Trophoblast cell (in vitro differentiated cells and primary cell): ENCODE results near the gene ZC3H10.

Experiments used
- DNase-seq, 2 donors: peaks; one replicate each; pipeline ENCODE4 v3.0.0-alpha.2; 2016
- H2AFZ ChIP-seq: 2 replicates; pipeline ENCODE4 v1.6.1; 2013; ENCODE audit warnings: low read length, moderate library complexity, mild to moderate bottlenecking; ENCODE audit not compliant: insufficient read depth, poor library complexity
- H2AK5ac ChIP-seq: 2 replicates; pipeline ENCODE4 v1.6.1; 2013; ENCODE audit warnings: mild to moderate bottlenecking, low read length
- H2BK120ac ChIP-seq: 2 replicates; pipeline ENCODE4 v1.6.1; 2013; ENCODE audit warnings: low read length, mild to moderate bottlenecking, moderate library complexity; ENCODE audit not compliant: insufficient read depth, poor library complexity
- H2BK12ac ChIP-seq: 2 replicates; pipeline ENCODE4 v1.6.1; 2013; ENCODE audit warnings: mild to moderate bottlenecking, low read length, moderate library complexity
- H2BK5ac ChIP-seq: 2 replicates; pipeline ENCODE4 v1.6.1; 2013; ENCODE audit warnings: low read length, low read depth, moderate library complexity, mild to moderate bottlenecking; ENCODE audit not compliant: poor library complexity
- H3K14ac ChIP-seq: 2 replicates; pipeline ENCODE4 v1.6.1; 2013; ENCODE audit warnings: mild to moderate bottlenecking, low read length
- H3K18ac ChIP-seq: 2 replicates; pipeline ENCODE4 v1.6.1; 2013; ENCODE audit warnings: mild to moderate bottlenecking, low read length
- H3K23ac ChIP-seq: 2 replicates; pipeline ENCODE4 v1.6.1; 2013; ENCODE audit warnings: low read length
- H3K27ac ChIP-seq: 2 replicates; pipeline ENCODE4 v1.5.1; 2013; ENCODE audit warnings: low read depth, mild to moderate bottlenecking, inconsistent platforms, low read length, moderate library complexity
- H3K27me3 ChIP-seq: 2 replicates; pipeline ENCODE4 v1.6.1; 2013; ENCODE audit warnings: inconsistent platforms, mild to moderate bottlenecking, low read length, moderate library complexity; ENCODE audit not compliant: insufficient read depth
- H3K36me3 ChIP-seq, 2 experiments: 1 replicate in 1 of 2; 2 replicates in 1 of 2; pipeline ENCODE4 v1.6.1; 2013; ENCODE audit warnings: low read length in 2 of 2, mild to moderate bottlenecking in 2 of 2, moderate library complexity in 1 of 2; ENCODE audit not compliant: insufficient read depth in 2 of 2, control insufficient read depth in 1 of 2
- H3K4ac ChIP-seq: 2 replicates; pipeline ENCODE4 v1.6.1; 2013; ENCODE audit warnings: low read depth, mild to moderate bottlenecking, low read length, moderate library complexity
- H3K4me1 ChIP-seq, 2 experiments: 1 replicate in 1 of 2; 2 replicates in 1 of 2; pipeline ENCODE4 v1.6.1; 2013; ENCODE audit warnings: low read length in 2 of 2, mild to moderate bottlenecking in 2 of 2, moderate library complexity in 1 of 2; ENCODE audit not compliant: insufficient read depth in 2 of 2, control insufficient read depth in 1 of 2
- H3K4me2 ChIP-seq: 2 replicates; pipeline ENCODE4 v1.6.1; 2013; ENCODE audit warnings: inconsistent platforms, mild to moderate bottlenecking, low read length, moderate library complexity
- H3K4me3 ChIP-seq: 2 replicates; pipeline ENCODE4 v1.5.1; 2013; ENCODE audit warnings: mild to moderate bottlenecking, low read depth, low read length, inconsistent platforms
- H3K79me1 ChIP-seq: one replicate; pipeline ENCODE4 v1.6.1; 2013; ENCODE audit warnings: low read length
- H3K79me2 ChIP-seq: 2 replicates; pipeline ENCODE4 v1.6.1; 2013; ENCODE audit warnings: low read length, mild to moderate bottlenecking; ENCODE audit not compliant: control insufficient read depth, insufficient read depth, poor library complexity
- H3K9ac ChIP-seq: 2 replicates; pipeline ENCODE4 v1.6.1; 2013; ENCODE audit warnings: mild to moderate bottlenecking, low read length
- H3K9me3 ChIP-seq: 2 replicates; pipeline ENCODE4 v1.6.1; 2013; ENCODE audit warnings: low read depth, mild to moderate bottlenecking, control low read depth, inconsistent platforms, low read length; ENCODE audit not compliant: insufficient read depth
- H4K12ac ChIP-seq: 2 replicates; pipeline ENCODE4 v1.6.1; 2013; ENCODE audit warnings: low read depth, mild to moderate bottlenecking, low read length, moderate library complexity
- H4K8ac ChIP-seq: 2 replicates; pipeline ENCODE4 v1.6.1; 2013; ENCODE audit warnings: low read depth, mild to moderate bottlenecking, low read length, moderate library complexity
- H4K91ac ChIP-seq: one replicate; pipeline ENCODE4 v1.6.1; 2013; ENCODE audit warnings: low read depth, mild to moderate bottlenecking, low read length, moderate library complexity
- WGBS: extraction: QIAGEN DNeasy Blood & Tissue Kit; methylation state at CpG from one replicate; pipeline ENCODE4 v1.1.7; 2013; ENCODE audit warnings: missing lambda C conversion rate; ENCODE audit not compliant: insufficient read length, insufficient coverage; ENCODE audit errors: extremely low coverage; 5-methylcytosine and 5-hydroxymethylcytosine counted together

The ZC3H10 gene

DNA sequence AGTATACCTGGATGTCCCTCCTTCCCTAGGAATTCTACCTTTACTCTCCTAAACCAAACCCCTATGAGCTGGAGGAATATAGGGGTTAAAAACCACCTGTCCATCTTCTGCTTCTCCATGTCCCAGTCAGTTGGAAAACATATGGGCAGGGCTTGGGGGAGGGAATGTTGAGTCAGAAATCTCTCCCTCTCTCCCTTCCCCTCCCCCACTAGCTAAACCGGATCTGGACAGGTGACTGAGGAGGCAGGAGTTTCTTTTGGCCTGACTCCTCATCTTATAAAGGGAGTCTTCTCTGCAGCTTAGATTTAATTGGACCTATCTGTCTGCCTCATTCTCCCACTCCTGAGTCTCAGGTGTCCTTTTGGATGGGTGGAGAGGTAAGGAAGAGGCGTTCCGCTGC lies 32.0 kb upstream of the ZC3H10 start:
- Histone ChIP-seq H2BK12ac (no peak overlapping the region), H3K4me3 (no peak overlapping the region), H3K79me1 (peaks cover 3% of the 10 kb centered on the region), H3K4me1 (peaks cover 16 to 17% of the 10 kb centered on the region in 2 experiments), H3K79me2 (peaks cover 6% of the 10 kb centered on the region), H3K27ac (peak overlapping the region; percentile 31), H3K18ac (no peak overlapping the region), H3K23ac (no peak overlapping the region), H2AK5ac (no peak overlapping the region), H3K36me3 (peaks cover 29 to 34% of the 10 kb centered on the region in 2 experiments), H2BK5ac (no peak overlapping the region), H3K14ac (no peak overlapping the region), H3K9ac (no peak overlapping the region), H3K4ac (no peak overlapping the region), H2AFZ (no peak overlapping the region), H2BK120ac (peak overlapping the region; percentile 25), H3K27me3 (no peaks in the 10 kb centered on the region), H4K8ac (peak overlapping the region; percentile 36), H4K91ac (peak overlapping the region; percentile 32), H3K4me2 (no peak overlapping the region), H4K12ac (no peak overlapping the region), H3K9me3 (no peaks in the 10 kb centered on the region)
- no CpG with 5 or more reads among the region's 3 CpGs for WGBS
- DNase-seq, result peak; percentile 93 to 98

GRCh38 chr12:56086608-56087007 lies 31.5 kb upstream of the ZC3H10 start:
- H3K9me3 ChIP-seq, result no peaks in the 10 kb centered on the region
- H2BK12ac ChIP-seq, result peak overlapping the region; percentile 3
- peaks cover 3% of the 10 kb centered on the region for H3K79me1 ChIP-seq
- peak overlapping the region; percentile 25 for H2BK120ac ChIP-seq
- H3K14ac ChIP-seq, result peak overlapping the region; percentile 46
- H2AK5ac ChIP-seq, result no peak overlapping the region
- WGBS, result no CpG with 5 or more reads among the region's 6 CpGs
- H2AFZ ChIP-seq, result no peak overlapping the region
- H3K27me3 ChIP-seq, result no peaks in the 10 kb centered on the region
- no peak overlapping the region for H3K4me2 ChIP-seq
- no peak overlapping the region for H3K18ac ChIP-seq
- H3K23ac ChIP-seq, result no peak overlapping the region
- no peak overlapping the region for H4K12ac ChIP-seq
- no peak overlapping the region for H3K4me3 ChIP-seq
- H3K4ac ChIP-seq, result no peak overlapping the region
- H3K36me3 ChIP-seq, result peaks cover 29 to 34% of the 10 kb centered on the region in 2 experiments
- H3K4me1 ChIP-seq, result peaks cover 11 to 13% of the 10 kb centered on the region in 2 experiments
- peak overlapping the region; percentile 32 for H4K91ac ChIP-seq
- peaks cover 3% of the 10 kb centered on the region for H3K79me2 ChIP-seq
- peak overlapping the region; percentile 31 for H3K27ac ChIP-seq
- no peak overlapping the region for H3K9ac ChIP-seq
- DNase-seq, result no peak
- peak overlapping the region; percentile 36 for H4K8ac ChIP-seq
- H2BK5ac ChIP-seq, result no peak overlapping the region

DNA sequence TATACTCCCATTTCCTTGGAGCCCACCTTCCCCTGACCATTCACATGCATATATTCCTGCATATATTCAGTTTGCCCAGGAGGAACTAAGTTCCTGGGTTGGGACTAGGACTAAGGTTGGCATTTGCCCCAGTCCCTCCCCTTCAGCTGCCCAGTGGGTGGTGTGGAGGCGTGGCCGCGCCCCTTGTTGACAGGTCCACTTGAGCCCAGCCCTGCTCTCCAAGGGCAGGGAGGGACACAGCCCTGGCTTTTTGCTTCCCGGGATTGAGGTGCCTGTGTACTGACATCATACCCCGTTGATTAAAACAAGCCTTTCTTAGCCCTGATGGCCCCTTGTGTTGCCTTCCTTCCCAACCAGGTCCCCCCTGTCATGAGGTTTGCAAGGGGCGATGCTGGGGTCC lies 30.8 kb upstream of the ZC3H10 start:
- no peak overlapping the region for H3K4me3 ChIP-seq
- no peak overlapping the region for H3K27ac ChIP-seq
- WGBS, result no CpG with 5 or more reads among the region's 6 CpGs
- H2BK5ac ChIP-seq, result no peak overlapping the region
- H2BK120ac ChIP-seq, result no peak overlapping the region
- no peak overlapping the region for H3K4me2 ChIP-seq
- no peak overlapping the region for H2AK5ac ChIP-seq
- H3K36me3 ChIP-seq, result peaks cover 29 to 34% of the 10 kb centered on the region in 2 experiments
- no peak overlapping the region for H3K4ac ChIP-seq
- peak overlapping the region; percentile 4 for H4K91ac ChIP-seq
- H3K9me3 ChIP-seq, result no peaks in the 10 kb centered on the region
- H4K12ac ChIP-seq, result no peak overlapping the region
- no peak overlapping the region for H3K9ac ChIP-seq
- peaks cover 3% of the 10 kb centered on the region for H3K79me1 ChIP-seq
- no peak overlapping the region for H3K23ac ChIP-seq
- no peak overlapping the region for H4K8ac ChIP-seq
- no peak overlapping the region for H2BK12ac ChIP-seq
- H3K79me2 ChIP-seq, result peaks cover 3% of the 10 kb centered on the region
- no peak overlapping the region for H3K14ac ChIP-seq
- H2AFZ ChIP-seq, result no peak overlapping the region
- DNase-seq, result no peak
- peaks cover 7 to 8% of the 10 kb centered on the region in 2 experiments for H3K4me1 ChIP-seq
- H3K27me3 ChIP-seq, result no peaks in the 10 kb centered on the region
- H3K18ac ChIP-seq, result no peak overlapping the region

DNA sequence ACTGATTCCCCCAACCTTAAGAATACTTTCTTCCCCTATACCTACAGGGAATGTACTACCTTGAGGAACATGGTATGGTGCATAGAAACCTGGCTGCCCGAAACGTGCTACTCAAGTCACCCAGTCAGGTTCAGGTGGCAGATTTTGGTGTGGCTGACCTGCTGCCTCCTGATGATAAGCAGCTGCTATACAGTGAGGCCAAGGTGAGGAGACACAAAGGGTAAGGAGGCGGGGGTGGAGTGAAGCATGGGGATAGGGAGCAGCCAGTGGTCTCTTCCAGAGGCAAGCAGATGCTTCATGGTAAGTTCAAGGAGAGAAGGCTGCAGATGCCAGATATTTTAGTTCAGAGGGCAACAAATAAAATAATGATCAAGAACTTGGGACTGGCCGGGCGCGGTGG lies 20.3 kb upstream of the ZC3H10 start:
- H2AK5ac ChIP-seq, result no peak overlapping the region
- no peak overlapping the region for H4K8ac ChIP-seq
- no peak overlapping the region for H3K4me2 ChIP-seq
- no peak overlapping the region for H3K23ac ChIP-seq
- no peaks in the 10 kb centered on the region for H3K4me1 ChIP-seq
- no peak overlapping the region for H3K4ac ChIP-seq
- DNase-seq, result no peak
- no peak overlapping the region for H3K14ac ChIP-seq
- H3K9ac ChIP-seq, result no peak overlapping the region
- no peaks in the 10 kb centered on the region for H3K79me1 ChIP-seq
- H3K27me3 ChIP-seq, result no peaks in the 10 kb centered on the region
- H3K79me2 ChIP-seq, result no peaks in the 10 kb centered on the region
- H3K9me3 ChIP-seq, result no peaks in the 10 kb centered on the region
- WGBS, result no CpG with 5 or more reads among the region's 6 CpGs
- H2BK5ac ChIP-seq, result no peak overlapping the region
- no peak overlapping the region for H2BK12ac ChIP-seq
- H4K91ac ChIP-seq, result no peak overlapping the region
- H3K36me3 ChIP-seq, result peaks cover 44 to 69% of the 10 kb centered on the region in 2 experiments
- no peak overlapping the region for H3K18ac ChIP-seq
- H3K27ac ChIP-seq, result no peak overlapping the region
- H3K4me3 ChIP-seq, result no peak overlapping the region
- no peak overlapping the region for H2AFZ ChIP-seq
- no peak overlapping the region for H2BK120ac ChIP-seq
- H4K12ac ChIP-seq, result no peak overlapping the region
